Activated CD4-positive, alpha-beta T cell treated with anti-CD3 and anti-CD28 coated beads for 24 hours (primary cell): ENCODE data around the gene NPS.

Experiments
- DNase-seq, 2 donors: peaks; one replicate each; pipeline ENCODE4 v3.0.0-alpha.2; 2020; ENCODE audit warnings: low read depth in 2 of 2

The NPS gene

DNA sequence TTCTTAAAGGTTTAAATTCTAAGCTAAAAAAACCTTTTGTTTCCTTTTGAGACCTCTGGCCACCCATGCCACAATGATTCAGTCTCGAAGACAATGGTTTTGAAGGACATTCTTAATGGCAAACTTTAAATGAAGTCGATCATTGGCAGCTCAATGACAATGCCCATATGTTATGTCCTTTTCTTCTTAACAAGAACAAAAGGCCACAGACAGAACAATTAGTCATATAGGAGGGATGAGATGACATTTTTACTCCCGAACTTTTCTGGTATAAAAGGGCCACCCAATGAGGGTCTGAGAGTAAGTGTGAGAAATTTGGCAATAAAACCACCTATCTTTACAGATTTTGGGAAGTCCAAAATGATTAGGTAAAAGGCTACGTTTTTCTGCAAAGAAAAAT, at the start of gene NPS:
TSS of gene NPS (plus strand) at position 301 of the 400 bp plus-strand sequence. CDS start at position 361, 60 bp downstream.
- no peak for DNase-seq

- no peak for DNase-seq
Measured at GRCh38 chr10:127500127-127500526, 49.0 kb upstream of the NPS start.

DNA sequence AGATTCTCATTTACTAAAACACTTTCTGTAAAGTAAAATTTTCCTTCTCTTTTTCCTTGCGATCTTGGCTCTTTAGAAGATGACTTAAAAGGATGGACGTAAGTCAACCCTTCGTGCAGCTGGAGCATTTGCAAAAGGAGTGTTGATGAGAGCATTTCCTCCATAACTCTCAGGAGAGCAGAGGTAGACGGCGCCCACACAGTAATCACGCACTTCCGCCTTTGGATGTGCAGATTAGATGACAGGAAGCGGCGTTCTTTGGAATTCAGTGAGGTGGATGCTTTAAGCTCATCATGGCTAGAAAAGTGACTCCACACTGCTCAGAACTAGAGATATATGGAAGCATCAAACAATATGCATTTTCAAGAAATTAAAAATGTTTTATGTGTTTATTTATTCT, 43.0 kb upstream of the NPS start:
- DNase-seq, result no peak

- DNase-seq, result no peak
Measured at GRCh38 chr10:127522298-127522697, 26.8 kb upstream of the NPS start.

GRCh38 chr10:127523476-127523875, 25.6 kb upstream of the NPS start:
- no peak for DNase-seq

DNA sequence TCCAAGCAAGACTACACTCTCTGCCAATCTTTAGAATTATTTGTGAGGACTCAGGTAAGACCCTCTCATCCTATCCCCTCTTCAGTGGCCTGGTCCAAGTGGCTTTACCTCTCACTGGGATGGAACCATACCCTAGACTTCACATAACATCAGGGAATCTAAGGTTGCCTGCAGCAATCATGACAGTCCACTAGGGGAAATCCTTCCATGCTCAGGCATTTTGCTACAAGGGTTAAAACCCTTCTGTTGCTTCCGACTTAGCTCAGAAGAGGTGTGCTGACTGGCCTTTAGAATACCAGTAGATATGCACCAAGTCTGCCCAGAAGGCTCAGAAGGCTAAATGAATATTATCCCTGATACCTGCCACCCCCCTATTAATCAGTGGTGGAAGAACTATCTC, 24.9 kb upstream of the NPS start:
- DNase-seq, result no peak

GRCh38 chr10:127524908-127525665, 24.0 kb upstream of the NPS start:
- DNase-seq, result no peak

GRCh38 chr10:127525686-127526085, 23.4 kb upstream of the NPS start:
- DNase-seq, result no peak

DNA sequence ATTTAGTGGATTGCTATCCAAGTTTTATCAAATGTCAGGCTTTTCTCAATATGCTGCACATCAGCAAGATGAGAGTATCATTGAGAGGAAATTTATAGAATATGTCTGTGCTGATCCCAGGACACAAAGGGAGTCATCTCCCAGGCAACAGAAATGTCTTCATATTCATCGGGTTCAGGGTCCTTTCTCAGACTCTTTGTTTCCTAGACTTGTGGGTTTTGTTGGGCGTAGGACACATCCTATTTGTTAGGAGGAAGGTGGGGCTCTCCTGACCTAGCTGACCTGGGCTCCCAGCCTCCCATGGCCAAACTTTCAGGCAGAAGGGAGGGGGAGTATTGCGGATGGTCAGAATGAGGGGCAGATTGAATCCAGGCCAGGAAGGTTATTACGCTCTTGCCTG, 22.9 kb upstream of the NPS start:
- DNase-seq, result no peak

GRCh38 chr10:127527320-127527719, 21.8 kb upstream of the NPS start:
- no peak for DNase-seq

GRCh38 chr10:127527891-127528290, 21.2 kb upstream of the NPS start:
- no peak for DNase-seq

- DNase-seq, result no peak
Measured at GRCh38 chr10:127532193-127532592, 16.9 kb upstream of the NPS start.

GRCh38 chr10:127532659-127533058, 16.4 kb upstream of the NPS start:
- DNase-seq, result no peak

GRCh38 chr10:127534074-127534473, 15.0 kb upstream of the NPS start:
- DNase-seq, result no peak

DNA sequence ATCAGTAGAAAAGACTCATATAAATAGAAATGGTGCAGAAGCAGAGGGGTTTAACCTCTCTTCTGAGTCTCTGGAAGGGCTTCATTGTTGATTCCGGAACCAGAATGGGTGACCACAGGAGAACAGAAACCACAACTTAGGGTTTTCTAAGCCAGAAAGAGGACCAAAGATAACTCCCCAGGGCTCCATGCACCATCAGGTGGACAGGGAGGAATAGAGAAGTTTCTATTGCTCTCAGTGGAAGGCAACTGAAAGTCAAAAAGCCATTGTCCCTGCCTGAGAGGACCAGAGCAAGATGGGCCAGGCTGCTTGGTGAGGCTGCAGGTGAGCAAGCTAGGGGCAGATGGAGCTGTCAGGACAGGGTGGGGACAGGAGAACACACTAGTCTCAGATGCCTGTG, 14.6 kb upstream of the NPS start:
- no peak for DNase-seq

DNA sequence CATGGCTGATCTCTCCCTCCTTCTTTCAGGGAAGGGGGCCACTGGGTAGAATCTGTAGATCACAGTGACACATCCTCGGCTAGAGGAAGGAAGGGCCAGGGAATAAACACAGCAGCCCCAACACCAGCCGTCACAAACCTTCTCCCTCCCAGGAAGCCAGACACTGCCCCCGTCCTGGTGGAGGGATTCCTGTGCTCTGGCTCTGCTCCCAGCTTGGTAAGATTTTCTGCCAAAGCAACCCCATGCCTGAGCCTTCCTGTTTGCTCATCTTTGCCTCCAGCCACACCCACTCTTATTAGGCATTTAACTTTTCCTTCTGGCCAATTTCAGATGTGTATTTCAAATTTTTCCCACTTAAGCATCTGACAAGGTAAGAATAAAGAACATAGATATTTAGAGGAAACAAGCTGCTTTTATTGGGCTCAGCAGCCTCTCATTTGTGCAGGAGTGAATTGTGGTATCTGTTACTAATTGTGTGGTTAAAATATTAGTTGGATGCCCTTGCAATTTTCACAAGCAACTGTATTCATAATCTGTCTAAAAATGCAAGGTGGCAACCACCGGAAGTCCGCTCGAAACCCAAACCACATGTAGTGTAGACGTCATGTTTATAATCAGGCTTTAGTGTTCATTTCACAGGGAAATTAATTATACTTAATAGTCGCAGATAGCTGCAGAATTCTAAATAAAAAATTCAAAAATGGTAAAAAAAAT, 13.2 kb upstream of the NPS start:
- no peak for DNase-seq

GRCh38 chr10:127536972-127537760, 11.9 kb upstream of the NPS start:
- no peak for DNase-seq

- no peak for DNase-seq
Measured at GRCh38 chr10:127537924-127538323, 11.2 kb upstream of the NPS start.

- no peak for DNase-seq
Measured at GRCh38 chr10:127548022-127548421, 1.1 kb upstream of the NPS start.

DNA sequence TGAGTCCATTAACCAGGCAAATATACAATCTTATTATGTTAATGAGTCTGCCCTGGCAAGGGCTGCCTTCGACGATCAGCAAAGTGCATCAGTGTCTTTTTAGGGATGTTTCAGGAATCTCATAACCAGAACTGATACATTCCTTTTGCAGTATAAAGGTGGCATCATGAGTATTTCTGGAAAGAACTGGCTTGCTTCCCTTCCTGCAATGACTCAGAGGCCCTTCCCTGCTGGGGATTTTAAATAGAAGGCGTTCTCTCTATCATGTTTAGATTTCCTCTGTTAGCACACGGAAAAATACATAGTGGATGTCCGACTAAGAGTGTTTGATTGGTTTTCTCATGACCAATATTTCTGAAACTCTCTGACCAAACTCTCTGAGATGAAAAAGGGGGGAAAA, 1.8 kb downstream of the NPS start:
- no peak for DNase-seq

DNA sequence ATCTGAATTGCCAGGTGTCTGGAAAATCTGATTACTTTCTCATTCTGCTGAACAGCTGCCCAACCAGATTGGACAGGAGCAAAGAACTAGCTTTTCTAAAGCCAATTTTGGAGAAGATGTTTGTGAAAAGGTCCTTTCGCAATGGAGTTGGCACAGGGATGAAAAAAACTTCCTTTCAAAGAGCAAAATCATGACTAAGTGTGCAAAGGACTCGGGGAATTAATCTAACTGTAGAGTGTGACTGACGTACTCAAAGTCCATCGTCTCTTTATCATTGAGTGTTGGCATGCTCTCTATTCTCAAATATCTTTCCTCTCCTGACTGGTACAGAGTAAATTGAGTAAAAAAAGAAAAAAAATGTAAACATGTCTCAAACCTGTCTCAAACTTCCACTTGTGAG, 3.3 kb downstream of the NPS start:
- no peak for DNase-seq

- DNase-seq, result no peak
Measured at GRCh38 chr10:127553417-127553816, 4.3 kb downstream of the NPS start.

GRCh38 chr10:127556916-127557315, 7.8 kb downstream of the NPS start:
- DNase-seq, result no peak
